GM10266 (cell line): ENCODE results near the gene KNDC1.

Experiments
- DNase-seq: peaks from one replicate; pipeline ENCODE4 v3.0.0; 2012; ENCODE audit errors: extremely low spot score
- CTCF ChIP-seq: IDR thresholded peaks from 2 replicates; pipeline ENCODE4 v1.5.1; 2012; ENCODE audit warnings: mild to moderate bottlenecking, low read depth; ENCODE audit not compliant: control insufficient read depth, insufficient read depth; ENCODE audit errors: missing control alignments

KNDC1 gene

GRCh38 chr10:133139551-133140065 is 20.4 kb upstream of the KNDC1 start:
- no peak for TF ChIP-seq CTCF
- no peak for DNase-seq

GRCh38 chr10:133140417-133141143 is 19.4 kb upstream of the KNDC1 start:
- DNase-seq = no peak

GRCh38 chr10:133141144-133141957 is 18.7 kb upstream of the KNDC1 start:
- TF ChIP-seq CTCF = no peak
- DNase-seq = no peak

More at GRCh38 chr10:133140417-133141143, 19.4 kb upstream of the KNDC1 start:
- TF ChIP-seq CTCF = no peak

- no peak for TF ChIP-seq CTCF
- no peak for DNase-seq
These were observed 18.1 kb upstream of the KNDC1 start for GRCh38 chr10:133141958-133142340.

- no peak for DNase-seq
- no peak for TF ChIP-seq CTCF
These were observed 17.4 kb upstream of the KNDC1 start for GRCh38 chr10:133142523-133143199.

GRCh38 chr10:133143200-133143533 is 16.9 kb upstream of the KNDC1 start:
- no peak for DNase-seq
- no peak for TF ChIP-seq CTCF
